ENCODE data around the gene EEFSEC. TPM values are rescaled to one million over a fixed set of nuclear protein-coding genes. Genes with fewer than 3 reads are reported as not detected.

The EEFSEC gene
- total RNA-seq, 1 donor from 2014 or later, result 16.2 TPM

DNA sequence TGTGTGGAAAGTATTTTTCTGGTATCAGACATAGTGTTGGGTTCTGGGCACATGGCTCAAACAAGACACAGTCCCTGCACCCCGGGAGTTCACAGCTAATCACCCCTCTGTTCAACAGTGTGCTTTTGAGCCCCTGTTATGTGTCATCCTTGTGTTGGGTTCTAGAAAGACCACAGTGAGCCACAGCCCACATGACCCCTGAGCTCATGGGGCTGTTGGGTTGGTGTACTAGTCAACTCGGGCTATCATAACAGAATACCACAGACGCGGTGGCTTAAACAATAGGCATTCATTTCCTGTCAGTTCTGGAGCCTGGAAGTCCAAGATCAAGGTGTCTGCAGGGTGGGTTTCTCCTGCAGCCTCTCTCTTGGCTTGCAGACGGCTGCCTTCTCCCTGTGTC, 213.4 kb downstream of the EEFSEC start:
- TF ChIP-seq, protein P1, sequence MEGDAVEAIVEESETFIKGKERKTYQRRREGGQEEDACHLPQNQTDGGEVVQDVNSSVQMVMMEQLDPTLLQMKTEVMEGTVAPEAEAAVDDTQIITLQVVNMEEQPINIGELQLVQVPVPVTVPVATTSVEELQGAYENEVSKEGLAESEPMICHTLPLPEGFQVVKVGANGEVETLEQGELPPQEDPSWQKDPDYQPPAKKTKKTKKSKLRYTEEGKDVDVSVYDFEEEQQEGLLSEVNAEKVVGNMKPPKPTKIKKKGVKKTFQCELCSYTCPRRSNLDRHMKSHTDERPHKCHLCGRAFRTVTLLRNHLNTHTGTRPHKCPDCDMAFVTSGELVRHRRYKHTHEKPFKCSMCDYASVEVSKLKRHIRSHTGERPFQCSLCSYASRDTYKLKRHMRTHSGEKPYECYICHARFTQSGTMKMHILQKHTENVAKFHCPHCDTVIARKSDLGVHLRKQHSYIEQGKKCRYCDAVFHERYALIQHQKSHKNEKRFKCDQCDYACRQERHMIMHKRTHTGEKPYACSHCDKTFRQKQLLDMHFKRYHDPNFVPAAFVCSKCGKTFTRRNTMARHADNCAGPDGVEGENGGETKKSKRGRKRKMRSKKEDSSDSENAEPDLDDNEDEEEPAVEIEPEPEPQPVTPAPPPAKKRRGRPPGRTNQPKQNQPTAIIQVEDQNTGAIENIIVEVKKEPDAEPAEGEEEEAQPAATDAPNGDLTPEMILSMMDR (IDR thresholded peaks at IDR 0.05), result no peak
- H3K4me1 ChIP-seq, result no peaks in the 10 kb centered on the region
- intact Hi-C loops (cut with DNase I), result no loop called here

DNA sequence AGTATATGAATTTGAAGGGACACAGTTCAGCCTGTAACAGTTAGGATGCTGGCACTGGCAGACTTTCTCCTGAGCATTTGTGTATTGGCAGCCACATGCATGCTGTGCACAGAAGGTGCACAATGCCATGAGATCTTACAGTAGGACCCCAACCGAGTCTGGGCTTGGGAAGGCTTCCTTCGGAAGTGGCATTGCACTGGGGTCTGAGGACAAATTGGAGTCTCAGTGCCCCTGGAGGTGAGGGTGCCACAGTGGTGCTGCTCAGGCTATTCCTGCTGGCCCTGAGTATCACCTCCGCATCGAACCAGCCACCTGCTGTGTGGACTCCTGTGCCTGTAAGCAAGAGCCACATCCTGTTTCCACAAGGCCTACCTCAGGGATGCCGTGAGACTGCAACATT, 213.9 kb downstream of the EEFSEC start:
- no peaks in the 10 kb centered on the region for H3K27me3 ChIP-seq
- H3K4me1 ChIP-seq, result no peaks in the 10 kb centered on the region
- intact Hi-C loops (cut with DNase I), result no loop called here
- H3K36me3 ChIP-seq, result peaks cover 0 to 2% of the 10 kb centered on the region in 2 donors
- no peak for DNase-seq (ENCODE audit: low spot score in 2 of 2)
- H3K4me3 ChIP-seq, result no peak overlapping the region
- TF ChIP-seq, protein P1 (IDR thresholded peaks at IDR 0.05), result no peak
- H3K9me3 ChIP-seq, result no peaks in the 10 kb centered on the region
- no peak overlapping the region for H3K27ac ChIP-seq

More for the DNA sequence above, 213.4 kb downstream of the EEFSEC start:
- Histone ChIP-seq H3K4me3 (no peak overlapping the region), H3K27ac (no peak overlapping the region), H3K36me3 (peaks cover 0 to 2% of the 10 kb centered on the region in 2 donors), H3K9me3 (no peaks in the 10 kb centered on the region), H3K27me3 (no peaks in the 10 kb centered on the region)
- DNase-seq (ENCODE audit: low spot score in 2 of 2), result no peak

DNA sequence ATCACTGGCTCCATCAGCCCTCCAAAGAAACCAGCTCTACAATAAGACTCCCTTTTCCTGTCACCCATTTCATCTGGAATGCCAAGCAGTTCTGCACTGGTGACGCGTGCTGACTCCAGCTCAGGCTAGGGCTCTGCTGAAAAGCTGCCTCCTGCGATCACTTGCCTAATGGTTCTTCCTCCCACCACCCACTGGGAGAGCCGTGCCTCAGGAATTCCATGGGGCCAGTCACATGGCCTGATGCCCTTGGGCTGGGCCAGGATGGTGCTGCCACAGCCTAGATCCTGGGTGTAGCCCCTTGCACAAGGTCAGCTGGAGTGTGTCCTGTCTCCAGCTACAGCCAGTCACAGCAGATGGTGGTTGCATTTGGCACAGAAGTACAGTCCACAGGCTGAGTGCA, 214.5 kb downstream of the EEFSEC start:
- Histone ChIP-seq H3K4me3 (no peak overlapping the region), H3K4me1 (no peaks in the 10 kb centered on the region), H3K9me3 (no peaks in the 10 kb centered on the region), H3K27ac (no peak overlapping the region), H3K27me3 (no peaks in the 10 kb centered on the region), H3K36me3 (peaks cover 0 to 2% of the 10 kb centered on the region in 2 donors)
- intact Hi-C loops (cut with DNase I), result no loop called here
- no peak for DNase-seq (ENCODE audit: low spot score in 2 of 2)
- TF ChIP-seq, protein P1 (IDR thresholded peaks at IDR 0.05), result no peak

DNA sequence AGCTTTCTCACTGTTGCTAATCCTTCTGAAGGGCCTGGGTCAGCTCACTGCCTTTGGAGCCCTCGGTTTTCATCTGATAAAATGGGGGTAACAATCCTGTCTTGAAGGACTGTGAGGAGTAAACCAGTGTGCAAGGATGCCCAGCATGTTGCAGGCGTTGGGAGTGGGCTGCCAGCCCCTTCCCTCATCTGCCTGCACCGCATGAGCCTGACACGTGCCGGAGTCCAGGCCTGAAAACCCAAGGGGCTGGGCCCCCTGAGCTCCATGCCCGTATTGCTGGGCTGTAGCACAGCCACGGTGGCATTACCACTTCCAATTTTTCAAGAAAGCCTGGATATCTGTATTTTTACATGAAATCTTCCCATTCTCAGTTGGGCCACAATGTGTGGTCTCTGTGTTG, 215.3 kb downstream of the EEFSEC start:
- H3K36me3 ChIP-seq, result peaks cover 0 to 2% of the 10 kb centered on the region in 2 donors
- no peaks in the 10 kb centered on the region for H3K4me1 ChIP-seq
- H3K4me3 ChIP-seq, result no peak overlapping the region
- H3K9me3 ChIP-seq, result no peaks in the 10 kb centered on the region
- TF ChIP-seq, protein P1 (IDR thresholded peaks at IDR 0.05), result no peak
- H3K27me3 ChIP-seq, result no peaks in the 10 kb centered on the region
- no peak for DNase-seq (ENCODE audit: low spot score in 2 of 2)
- intact Hi-C loops (cut with DNase I), result no loop called here
- H3K27ac ChIP-seq, result no peak overlapping the region

DNA sequence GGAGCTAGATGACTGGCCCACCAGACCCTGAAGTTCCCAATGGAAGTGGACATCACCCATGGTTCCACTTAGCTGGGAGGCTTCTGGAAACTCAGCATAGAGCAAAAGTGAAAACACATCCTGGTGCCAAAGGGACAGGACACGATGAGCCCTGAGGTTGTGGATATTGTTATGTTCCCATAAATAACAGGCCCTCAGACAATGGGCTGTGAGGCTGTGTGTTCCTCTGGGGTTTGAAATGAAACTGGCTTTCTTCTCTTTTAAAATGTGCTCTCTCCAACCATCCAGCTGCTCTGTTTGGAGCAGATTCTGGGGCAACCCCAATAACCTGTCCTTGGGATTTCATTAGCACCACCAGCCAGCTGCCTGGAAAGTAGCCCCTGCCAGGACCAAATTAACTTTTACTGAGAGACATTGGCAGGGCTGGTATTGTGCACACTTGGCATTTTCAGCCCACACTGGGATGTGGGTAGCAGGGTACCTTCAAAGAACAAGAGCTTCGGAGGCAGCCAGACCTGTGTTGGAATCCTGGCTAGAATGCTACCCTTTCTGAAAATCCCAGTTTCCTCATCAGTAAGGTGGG, 215.9 kb downstream of the EEFSEC start:
- TF ChIP-seq, protein P1 (IDR thresholded peaks at IDR 0.05), result no peak
- Histone ChIP-seq H3K27ac (no peak overlapping the region), H3K27me3 (no peaks in the 10 kb centered on the region), H3K4me1 (no peaks in the 10 kb centered on the region), H3K36me3 (peaks cover 0 to 2% of the 10 kb centered on the region in 2 donors), H3K9me3 (no peaks in the 10 kb centered on the region), H3K4me3 (no peak overlapping the region)
- intact Hi-C loops (cut with DNase I), result no loop called here
- DNase-seq (ENCODE audit: low spot score in 2 of 2), result no peak
